SU-DHL-6 (cell line): Measurements from ENCODE around the gene PPL.

Source experiments
- CTCF ChIP-seq: fragments of 200-600 bp; sonication (generic); IDR thresholded peaks from one replicate; pipeline ENCODE4 v1.5.1; 2017; ENCODE audit warnings: antibody characterized with exemption, mild to moderate bottlenecking, low read length, moderate library complexity; ENCODE audit not compliant: insufficient read depth, poor library complexity, severe bottlenecking
- EZH2phosphoT487 ChIP-seq: fragments of 200-600 bp; sonication (generic), shearing (Covaris generic); conservative IDR thresholded peaks from 2 replicates; pipeline ENCODE4 v1.6.1; 2018; ENCODE audit warnings: mild to moderate bottlenecking, antibody characterized with exemption, low read length, moderate library complexity, mixed read lengths

DNA sequence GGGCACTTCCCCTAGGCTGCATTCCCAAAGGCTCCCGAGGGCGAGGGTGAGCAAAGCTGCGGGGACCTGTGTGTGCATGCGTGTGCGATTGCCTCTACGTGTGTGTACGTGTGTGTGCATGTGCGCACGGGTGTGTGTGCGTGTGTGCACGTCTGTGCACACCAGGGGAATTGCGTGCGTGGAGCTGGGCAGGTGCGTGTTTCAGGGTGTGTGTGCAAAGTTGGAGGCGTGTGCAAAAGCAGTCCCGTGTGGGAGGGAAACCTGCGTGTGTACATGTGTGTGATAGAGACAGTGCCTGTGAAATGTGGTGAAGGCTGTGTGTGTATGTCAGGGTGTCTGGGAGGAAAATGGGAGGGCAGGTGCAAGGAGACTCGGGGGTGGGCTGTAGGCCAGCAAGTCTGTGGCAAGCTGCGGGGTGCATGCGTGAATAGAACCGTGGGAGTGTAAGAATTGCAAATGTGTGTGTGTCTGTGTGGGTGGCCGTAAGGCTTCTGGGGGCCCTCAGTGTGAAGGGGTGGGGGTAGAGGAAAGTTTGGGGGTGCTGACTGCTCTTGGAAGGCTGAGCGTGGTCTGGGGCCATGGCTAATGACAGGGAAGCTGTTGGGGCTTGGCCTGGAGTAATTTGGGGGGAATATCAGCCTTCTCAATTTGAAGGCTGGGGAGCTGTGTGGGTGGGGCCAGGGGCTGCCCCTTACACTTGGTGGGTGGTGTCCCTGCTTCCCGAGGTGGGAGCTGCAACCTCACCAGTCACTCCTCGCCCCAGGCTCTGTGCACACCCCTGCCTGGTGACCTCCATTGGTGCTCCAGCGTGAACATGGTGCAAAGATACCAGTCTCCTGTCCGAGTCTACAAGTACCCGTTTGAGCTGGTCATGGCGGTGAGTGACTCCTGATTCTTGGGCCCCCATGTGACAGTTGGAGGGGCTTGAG, 21.8 kb upstream of the PPL start:
- TF ChIP-seq CTCF (no peak), EZH2phosphoT487 (no peak)
